ENCODE measurements around the gene PROM2.

PROM2 gene

GRCh38 chr2:95329891-95330793 lies 55.9 kb downstream of the PROM2 start:
- TF ChIP-seq CTCF (IDR thresholded peaks at IDR 0.05; ENCODE audit: low read depth, low read length) = no peak
- H3K4me3 ChIP-seq (ENCODE audit: low read depth, low read length) = no peak overlapping the region

- no peak for TF ChIP-seq CTCF (IDR thresholded peaks at IDR 0.05; ENCODE audit: low read depth, low read length)
- no peak overlapping the region for H3K4me3 ChIP-seq (ENCODE audit: low read depth, low read length)
Observed at GRCh38 chr2:95330794-95331338, 56.6 kb downstream of the PROM2 start.

- no peak for TF ChIP-seq CTCF (IDR thresholded peaks at IDR 0.05; ENCODE audit: low read depth, low read length)
Observed at GRCh38 chr2:95331606-95332005, 57.4 kb downstream of the PROM2 start.

GRCh38 chr2:95332036-95332435 lies 57.8 kb downstream of the PROM2 start:
- H3K4me3 ChIP-seq (ENCODE audit: low read depth, low read length) = no peak overlapping the region
- no peak for TF ChIP-seq CTCF (IDR thresholded peaks at IDR 0.05; ENCODE audit: low read depth, low read length)

More at GRCh38 chr2:95331606-95332005, 57.4 kb downstream of the PROM2 start:
- H3K4me3 ChIP-seq (ENCODE audit: low read depth, low read length) = no peak overlapping the region

GRCh38 chr2:95333056-95333455 lies 58.8 kb downstream of the PROM2 start:
- H3K4me3 ChIP-seq (ENCODE audit: low read depth, low read length) = no peak overlapping the region
- no peak for TF ChIP-seq CTCF (IDR thresholded peaks at IDR 0.05; ENCODE audit: low read depth, low read length)

GRCh38 chr2:95333888-95334338 lies 59.7 kb downstream of the PROM2 start:
- TF ChIP-seq CTCF (IDR thresholded peaks at IDR 0.05; ENCODE audit: low read depth, low read length) = no peak
- H3K4me3 ChIP-seq (ENCODE audit: low read depth, low read length) = no peak overlapping the region
